B cell (primary cell): Measurements from ENCODE around the gene RBM33. TPM values are rescaled to one million over a fixed set of nuclear protein-coding genes. Genes with fewer than 3 reads are reported as not detected.

Experiments used
- ATAC-seq: fragments of 200-7000 bp; cut with Tn5 transposase; one replicate; pipeline ENCODE4 v1.10.0; 2021; ENCODE audit warnings: low read depth, mild to moderate bottlenecking, moderate number of reproducible peaks, moderate library complexity
- CTCF ChIA-PET: fragments of 350-600 bp; sonication (Branson Sonifier 250); formaldehyde crosslinking; loops from one replicate; lab custom pipeline; 2021; ENCODE audit warnings: antibody characterized with exemption, inconsistent platforms; lab: Charles Lee
- POLR2A ChIA-PET: fragments of 350-600 bp; sonication (Branson Sonifier 250); formaldehyde crosslinking; loops from one replicate; lab custom pipeline; 2021; ENCODE audit warnings: antibody characterized with exemption; lab: Charles Lee
- DNase-seq: peaks from one replicate; pipeline ENCODE4 v3.0.0; 2013
- H2AFZ ChIP-seq: 2 replicates; pipeline ENCODE4 v1.6.1; 2012; ENCODE audit warnings: mild to moderate bottlenecking, low read depth, low read length; ENCODE audit not compliant: insufficient read depth, poor library complexity, severe bottlenecking
- H3K27ac ChIP-seq, 2 donors: 1 replicate in 1 of 2; 2 replicates in 1 of 2; pipeline ENCODE4 v1.5.1; 2012 to 2013; ENCODE audit warnings: low read length in 2 of 2, mild to moderate bottlenecking in 2 of 2, moderate library complexity in 1 of 2
- H3K27me3 ChIP-seq, 4 experiments: fragments of 200-600 bp in 1 of 4; sonication (generic) in 1 of 4; replicated peaks in 1 of 4; 1 replicate in 2 of 4; 2 replicates in 2 of 4; pipeline versions ENCODE4 v1.6.1 to v1.7.0; 2013 to 2016; ENCODE audit warnings: low read length in 3 of 4, mild to moderate bottlenecking in 2 of 4, mixed read lengths in 1 of 4, moderate library complexity in 1 of 4; ENCODE audit not compliant: insufficient read depth in 4 of 4, control insufficient read depth in 3 of 4; ENCODE audit errors: control extremely low read depth in 1 of 4
- H3K36me3 ChIP-seq, 2 experiments: replicated peaks in 1 of 2; 1 replicate in 1 of 2; 2 replicates in 1 of 2; pipeline versions ENCODE4 v1.6.1 to v1.7.1; 2013; ENCODE audit warnings: low read length in 1 of 2; ENCODE audit not compliant: insufficient read depth in 2 of 2, control insufficient read depth in 1 of 2; ENCODE audit errors: control extremely low read depth in 1 of 2, extremely low read depth in 1 of 2
- H3K4me1 ChIP-seq, 2 donors: fragments of 200-600 bp in 1 of 2; sonication (generic) in 1 of 2; 1 replicate in 1 of 2; 2 replicates in 1 of 2; pipeline versions ENCODE4 v1.5.1 to v1.6.1; 2013 to 2017; ENCODE audit warnings: low read length in 2 of 2; ENCODE audit not compliant: control insufficient read depth in 2 of 2, insufficient read depth in 2 of 2
- H3K4me2 ChIP-seq: replicated peaks from 2 replicates; pipeline ENCODE3; 2012; ENCODE audit warnings: mild to moderate bottlenecking, low read depth, low read length; ENCODE audit not compliant: poor library complexity, severe bottlenecking
- H3K4me3 ChIP-seq, 5 experiments: fragments of 200-600 bp in 1 of 5; sonication (generic) in 1 of 5; 1 replicate in 3 of 5; 2 replicates in 2 of 5; pipeline versions ENCODE4 v1.5.1 to v1.7.0; 2011 to 2016; ENCODE audit warnings: low read length in 4 of 5, mild to moderate bottlenecking in 4 of 5, low read depth in 2 of 5, control low read depth in 1 of 5, moderate library complexity in 1 of 5; ENCODE audit not compliant: insufficient read depth in 1 of 5; ENCODE audit errors: control extremely low read depth in 1 of 5, extremely low read depth in 1 of 5
- H3K79me2 ChIP-seq: fragments of 200-600 bp; sonication (generic); one replicate; pipeline ENCODE4 v1.6.0; 2016; ENCODE audit warnings: low read length; ENCODE audit not compliant: control insufficient read depth, insufficient read depth
- H3K9ac ChIP-seq: fragments of 200-600 bp; sonication (generic); 2 replicates; pipeline ENCODE4 v1.6.1; 2017; ENCODE audit warnings: mild to moderate bottlenecking, low read length, moderate library complexity
- H3K9me3 ChIP-seq, 3 donors: one replicate each; pipeline versions ENCODE4 v1.6.1 to v1.7.1; 2013; ENCODE audit warnings: low read length in 2 of 3; ENCODE audit not compliant: control insufficient read depth in 2 of 3, insufficient read depth in 1 of 3; ENCODE audit errors: control extremely low read depth in 1 of 3
- H4K20me1 ChIP-seq: 2 replicates; pipeline ENCODE4 v1.6.0; 2012; ENCODE audit warnings: mild to moderate bottlenecking, low read length; ENCODE audit not compliant: insufficient read depth, control insufficient read depth, poor library complexity, severe bottlenecking
- H3K27ac Mint-ChIP-seq: one replicate; pipeline ENCODE4 v1.8.0; 2021; ENCODE audit warnings: mixed read lengths
- H3K27me3 Mint-ChIP-seq: one replicate; pipeline ENCODE4 v1.8.0; 2021; ENCODE audit warnings: mixed read lengths
- H3K4me1 Mint-ChIP-seq: one replicate; pipeline ENCODE4 v1.8.0; 2021; ENCODE audit warnings: mixed read lengths
- H3K4me3 Mint-ChIP-seq: one replicate; pipeline ENCODE4 v1.8.0; 2021; ENCODE audit warnings: mixed read lengths
- H3K9me3 Mint-ChIP-seq: one replicate; pipeline ENCODE4 v1.8.0; 2022; ENCODE audit warnings: mixed read lengths; ENCODE audit not compliant: insufficient read depth
- EZH2 ChIP-seq: IDR thresholded peaks from 2 replicates; pipeline ENCODE4 v1.6.1; 2012; ENCODE audit warnings: borderline replicate concordance, low read depth, mild to moderate bottlenecking, moderate library complexity, low read length; ENCODE audit not compliant: insufficient read depth, poor library complexity, severe bottlenecking
- WGBS: methylation state at CpG from one replicate; pipeline ENCODE4 v1.1.5; 2013; ENCODE audit warnings: missing lambda C conversion rate; ENCODE audit not compliant: insufficient coverage; 5-methylcytosine and 5-hydroxymethylcytosine counted together
- intact Hi-C: fragments of 100-400 bp; cut with micrococcal nuclease; formaldehyde crosslinking; loops from one replicate; pipeline ENCODE4 v1.10.0; 2022
- polyA plus RNA-seq: library from polyadenylated mRNA; depleted of rRNA; stranded (reverse); fragments of >200 nt; gene quantifications from 2 replicates; pipeline ENCODE4 v1.2.3, GENCODE V29; 2012
- total RNA-seq, 2 donors: library from RNA; stranded (reverse); fragments of 120-200 nt in 1 of 2; gene quantifications; 1 replicate in 1 of 2; 2 replicates in 1 of 2; pipeline versions ENCODE4 v1.2.3 to v1.2.4, GENCODE V29; 2013 to 2022
- TF ChIP-seq, protein P1 (sequence below): fragments of 200-600 bp; IDR thresholded peaks from one replicate; pipeline ENCODE4 v1.8.0; 2022; ENCODE audit warnings: antibody characterized with exemption, mild to moderate bottlenecking

Gene RBM33
- total and polyA plus RNA-seq, 2 donors (not counting 1 experiment from before 2014, with no cell fraction given), result 33.5 to 189 TPM

- Mint-ChIP-seq H3K27me3 (no peaks in the 10 kb centered on the region), H3K4me3 (no peak overlapping the region), H3K27ac (no peak overlapping the region), H3K4me1 (peaks cover 41% of the 10 kb centered on the region), H3K9me3 (no peaks in the 10 kb centered on the region)
- intact Hi-C loops, result no loop called here
- no peaks in the 10 kb centered on the region for H3K9me3 ChIP-seq
- ChIA-PET POLR2A (no interaction called here), CTCF (interaction anchor here (0.8 to 1.2 kb wide), 2 partner anchors 27 to 79 kb away, joined by 3 to 5 read pairs; no protein-coding TSS in a partner anchor)
- H3K27me3 ChIP-seq, result no peaks in the 10 kb centered on the region
- H4K20me1 ChIP-seq, result peaks cover 49% of the 10 kb centered on the region
- no peak overlapping the region for H3K4me2 ChIP-seq
- no peak overlapping the region for H3K27ac ChIP-seq
- no peak for DNase-seq
- no peak for TF ChIP-seq EZH2
- TF ChIP-seq, protein P1, sequence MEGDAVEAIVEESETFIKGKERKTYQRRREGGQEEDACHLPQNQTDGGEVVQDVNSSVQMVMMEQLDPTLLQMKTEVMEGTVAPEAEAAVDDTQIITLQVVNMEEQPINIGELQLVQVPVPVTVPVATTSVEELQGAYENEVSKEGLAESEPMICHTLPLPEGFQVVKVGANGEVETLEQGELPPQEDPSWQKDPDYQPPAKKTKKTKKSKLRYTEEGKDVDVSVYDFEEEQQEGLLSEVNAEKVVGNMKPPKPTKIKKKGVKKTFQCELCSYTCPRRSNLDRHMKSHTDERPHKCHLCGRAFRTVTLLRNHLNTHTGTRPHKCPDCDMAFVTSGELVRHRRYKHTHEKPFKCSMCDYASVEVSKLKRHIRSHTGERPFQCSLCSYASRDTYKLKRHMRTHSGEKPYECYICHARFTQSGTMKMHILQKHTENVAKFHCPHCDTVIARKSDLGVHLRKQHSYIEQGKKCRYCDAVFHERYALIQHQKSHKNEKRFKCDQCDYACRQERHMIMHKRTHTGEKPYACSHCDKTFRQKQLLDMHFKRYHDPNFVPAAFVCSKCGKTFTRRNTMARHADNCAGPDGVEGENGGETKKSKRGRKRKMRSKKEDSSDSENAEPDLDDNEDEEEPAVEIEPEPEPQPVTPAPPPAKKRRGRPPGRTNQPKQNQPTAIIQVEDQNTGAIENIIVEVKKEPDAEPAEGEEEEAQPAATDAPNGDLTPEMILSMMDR, result no peak
- no peak overlapping the region for H2AFZ ChIP-seq
- H3K36me3 ChIP-seq, result peaks cover 3 to 43% of the 10 kb centered on the region in 2 experiments
- ATAC-seq, result no peak
- no peak overlapping the region for H3K4me3 ChIP-seq
- peaks cover 88% of the 10 kb centered on the region for H3K79me2 ChIP-seq
- H3K4me1 ChIP-seq, result peaks cover 16 to 17% of the 10 kb centered on the region in 2 donors
- WGBS, result no CpG with 5 or more reads among the region's 2 CpGs
- H3K9ac ChIP-seq, result no peak overlapping the region
Observed at GRCh38 chr7:155677688-155678087, 33.2 kb downstream of the RBM33 start.

DNA sequence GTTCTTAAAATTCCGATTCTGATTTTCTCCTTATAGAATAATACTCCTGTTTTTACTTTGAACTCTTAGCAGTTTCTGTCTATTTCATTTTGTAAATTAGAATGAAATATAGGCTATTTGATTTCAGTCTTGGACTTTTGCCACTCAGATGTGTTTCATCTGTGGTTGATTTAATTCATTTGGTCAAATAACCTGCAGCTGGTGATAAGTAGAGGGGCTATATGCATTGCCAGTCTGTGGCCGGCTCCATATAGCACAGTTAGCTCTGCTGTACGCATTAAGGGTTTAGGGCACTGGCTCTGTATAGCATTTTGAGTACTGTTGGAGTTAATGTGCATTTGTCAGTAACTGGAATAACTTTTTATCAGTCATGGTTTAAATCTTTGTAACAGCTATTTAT, 35.7 kb downstream of the RBM33 start:
- ChIA-PET CTCF (interaction anchor here (2.2 kb wide), 1 partner anchor 81 kb away, joined by 9 read pairs; no protein-coding TSS in a partner anchor), POLR2A (no interaction called here)
- intact Hi-C loops, result loop anchor here (5.0 kb wide), 1 partner anchor 42 kb away; no protein-coding TSS in a partner anchor
- no peaks in the 10 kb centered on the region for H3K9me3 Mint-ChIP-seq
- H3K27me3 ChIP-seq, result no peaks in the 10 kb centered on the region
- H3K27ac ChIP-seq, result no peak overlapping the region
- H3K4me3 Mint-ChIP-seq, result no peak overlapping the region
- H3K9me3 ChIP-seq, result no peaks in the 10 kb centered on the region
- H3K4me1 ChIP-seq, result peaks cover 16 to 17% of the 10 kb centered on the region in 2 donors
- H3K9ac ChIP-seq, result no peak overlapping the region
- 93% methylated on average over 2 of the region's 3 CpGs for WGBS
- no peak overlapping the region for H2AFZ ChIP-seq
- DNase-seq (no peak), ATAC-seq (no peak)
- H3K27me3 Mint-ChIP-seq, result no peaks in the 10 kb centered on the region
- peaks cover 55% of the 10 kb centered on the region for H3K4me1 Mint-ChIP-seq
- H3K79me2 ChIP-seq, result peaks cover 96% of the 10 kb centered on the region
- no peak overlapping the region for H3K4me2 ChIP-seq
- H3K4me3 ChIP-seq, result no peak overlapping the region
- no peak overlapping the region for H3K27ac Mint-ChIP-seq
- TF ChIP-seq EZH2, result no peak
- TF ChIP-seq, protein P1, result no peak
- H4K20me1 ChIP-seq, result peaks cover 60% of the 10 kb centered on the region
- peaks cover 3 to 52% of the 10 kb centered on the region in 2 experiments for H3K36me3 ChIP-seq
